Liver (tissue), 9 donors: ENCODE results near the gene KIF6. TPM values are rescaled to one million over a fixed set of nuclear protein-coding genes. Genes with fewer than 3 reads are reported as not detected.

Experiments used
- DNase-seq: peaks from one replicate; pipeline ENCODE4 v3.0.0-alpha.2; 2017; ENCODE audit warnings: low spot score
- H3K27ac ChIP-seq, 2 donors: one replicate each; pipeline ENCODE4 v1.7.0; 2013; ENCODE audit warnings: inconsistent platforms in 2 of 2, low read length in 2 of 2, control low read depth in 1 of 2, low read depth in 1 of 2, mild to moderate bottlenecking in 1 of 2
- H3K27me3 ChIP-seq, 4 donors: one replicate each; pipeline versions ENCODE4 v1.6.1 to v1.7.0; 2013; ENCODE audit warnings: low read length in 3 of 4, inconsistent platforms in 1 of 4, mild to moderate bottlenecking in 1 of 4, moderate library complexity in 1 of 4; ENCODE audit not compliant: control insufficient read depth in 4 of 4, insufficient read depth in 4 of 4
- H3K36me3 ChIP-seq, 4 donors: one replicate each; pipeline versions ENCODE4 v1.6.1 to v1.7.0; 2013; ENCODE audit warnings: low read length in 3 of 4, mild to moderate bottlenecking in 3 of 4, low read depth in 1 of 4, moderate library complexity in 1 of 4; ENCODE audit not compliant: control insufficient read depth in 4 of 4, insufficient read depth in 3 of 4
- H3K4me1 ChIP-seq, 4 donors: one replicate each; pipeline versions ENCODE4 v1.6.1 to v1.7.0; 2013; ENCODE audit warnings: low read length in 3 of 4, mild to moderate bottlenecking in 3 of 4, moderate library complexity in 1 of 4; ENCODE audit not compliant: control insufficient read depth in 4 of 4, insufficient read depth in 4 of 4
- H3K4me3 ChIP-seq, 3 donors: one replicate each; pipeline versions ENCODE4 v1.6.1 to v1.7.0; 2013; ENCODE audit warnings: low read length in 3 of 3, control low read depth in 1 of 3, low read depth in 1 of 3, mild to moderate bottlenecking in 1 of 3
- H3K9ac ChIP-seq, 2 donors: one replicate each; pipeline ENCODE4 v1.7.0; 2013; ENCODE audit warnings: low read length in 2 of 2, mild to moderate bottlenecking in 2 of 2, moderate library complexity in 2 of 2, control low read depth in 1 of 2, low read depth in 1 of 2
- H3K9me3 ChIP-seq, 4 donors: one replicate each; pipeline versions ENCODE4 v1.6.1 to v1.7.0; 2013; ENCODE audit warnings: low read length in 3 of 4; ENCODE audit not compliant: control insufficient read depth in 4 of 4
- EGR1 ChIP-seq, 2 donors: IDR thresholded peaks; 2 replicates each; pipeline ENCODE4 v1.6.1; 2016 to 2018; ENCODE audit warnings: antibody characterized with exemption in 2 of 2, low read depth in 2 of 2
- FOXA1 ChIP-seq: IDR thresholded peaks from 2 replicates; pipeline ENCODE4 v1.6.1; 2016; ENCODE audit warnings: antibody characterized with exemption
- FOXA2 ChIP-seq: IDR thresholded peaks from 2 replicates; pipeline ENCODE4 v1.6.1; 2016; ENCODE audit warnings: antibody characterized with exemption
- GABPA ChIP-seq, 2 donors: IDR thresholded peaks in 1 of 2; conservative IDR thresholded peaks in 1 of 2; 2 replicates each; pipeline ENCODE4 v1.6.1; 2016; ENCODE audit warnings: antibody characterized with exemption in 2 of 2, mild to moderate bottlenecking in 1 of 2, moderate library complexity in 1 of 2
- HNF4A ChIP-seq, 2 donors: conservative IDR thresholded peaks; 2 replicates each; pipeline ENCODE4 v1.6.1; 2016; ENCODE audit warnings: antibody characterized with exemption in 2 of 2, mild to moderate bottlenecking in 2 of 2
- HNF4G ChIP-seq: IDR thresholded peaks from 2 replicates; pipeline ENCODE4 v1.6.1; 2016; ENCODE audit warnings: antibody characterized with exemption
- JUND ChIP-seq, 2 donors: IDR thresholded peaks; 2 replicates each; pipeline ENCODE4 v1.6.1; 2016; ENCODE audit warnings: antibody characterized with exemption in 2 of 2
- NR2F2 ChIP-seq: IDR thresholded peaks from 2 replicates; pipeline ENCODE4 v1.6.1; 2016; ENCODE audit warnings: antibody characterized with exemption
- RAD21 ChIP-seq, 2 donors: IDR thresholded peaks; 2 replicates each; pipeline ENCODE4 v1.6.1; 2016; ENCODE audit warnings: antibody characterized with exemption in 2 of 2, mild to moderate bottlenecking in 2 of 2
- RXRA ChIP-seq, 2 donors: IDR thresholded peaks; 2 replicates each; pipeline ENCODE4 v1.6.1; 2017 to 2018; ENCODE audit warnings: antibody characterized with exemption in 2 of 2, mild to moderate bottlenecking in 1 of 2
- SP1 ChIP-seq: IDR thresholded peaks from 2 replicates; pipeline ENCODE4 v1.6.1; 2018; ENCODE audit warnings: antibody characterized with exemption, mild to moderate bottlenecking
- TAF1 ChIP-seq: conservative IDR thresholded peaks from 2 replicates; pipeline ENCODE4 v1.6.1; 2016; ENCODE audit warnings: antibody characterized with exemption, mild to moderate bottlenecking
- YY1 ChIP-seq: IDR thresholded peaks from 2 replicates; pipeline ENCODE4 v1.6.1; 2016; ENCODE audit warnings: antibody characterized with exemption, mild to moderate bottlenecking
- WGBS: extraction: QIAGEN DNeasy Blood & Tissue Kit; methylation state at CpG from one replicate; pipeline ENCODE4 v1.1.7; 2013; 5-methylcytosine and 5-hydroxymethylcytosine counted together
- polyA plus RNA-seq, 2 donors: library from polyadenylated mRNA; stranded (reverse) in 1 of 2; unstranded in 1 of 2; fragments of 200-250 nt in 1 of 2; fragments of >200 nt in 1 of 2; fragmentation: Nextera tagmentation in 1 of 2; extraction: Ambion mirVana in 1 of 2; gene quantifications; one replicate each; pipeline versions ENCODE4 v1.2.1 to v1.2.3, GENCODE V29; 2013 to 2015
- total RNA-seq, 2 donors: library from RNA; depleted of rRNA; stranded (reverse); fragments of >200 nt; gene quantifications; one replicate each; pipeline ENCODE4 v1.2.3, GENCODE V29; 2014
- TF ChIP-seq, protein P1 (sequence below): IDR thresholded peaks from 2 replicates; pipeline ENCODE4 v1.6.1; 2016; ENCODE audit warnings: antibody characterized with exemption, mild to moderate bottlenecking
- TF ChIP-seq, protein P2 (sequence below): IDR thresholded peaks from 2 replicates; pipeline ENCODE4 v1.6.1; 2016; ENCODE audit warnings: antibody characterized with exemption
- TF ChIP-seq, protein P3 (sequence below): IDR thresholded peaks from 2 replicates; pipeline ENCODE4 v1.6.1; 2016; ENCODE audit warnings: antibody characterized with exemption
- TF ChIP-seq, protein P4 (sequence below): fragments of 150-350 bp; IDR thresholded peaks from 2 replicates; pipeline ENCODE4 v1.5.1; 2017; ENCODE audit warnings: improper control_type of control experiment, low read depth, low read length; ENCODE audit not compliant: missing input control
- TF ChIP-seq, protein P5 (sequence below): IDR thresholded peaks from 2 replicates; pipeline ENCODE4 v1.6.1; 2016; ENCODE audit warnings: antibody characterized with exemption
- donor health status: healthy.
- donor health status: healthy.
- donor health status: healthy.
- donor health status: healthy.
- donor health status: healthy.

KIF6 gene
- total and polyA plus RNA-seq, 4 donors = 0.17 to 7.5 (median 0.29) TPM

DNA sequence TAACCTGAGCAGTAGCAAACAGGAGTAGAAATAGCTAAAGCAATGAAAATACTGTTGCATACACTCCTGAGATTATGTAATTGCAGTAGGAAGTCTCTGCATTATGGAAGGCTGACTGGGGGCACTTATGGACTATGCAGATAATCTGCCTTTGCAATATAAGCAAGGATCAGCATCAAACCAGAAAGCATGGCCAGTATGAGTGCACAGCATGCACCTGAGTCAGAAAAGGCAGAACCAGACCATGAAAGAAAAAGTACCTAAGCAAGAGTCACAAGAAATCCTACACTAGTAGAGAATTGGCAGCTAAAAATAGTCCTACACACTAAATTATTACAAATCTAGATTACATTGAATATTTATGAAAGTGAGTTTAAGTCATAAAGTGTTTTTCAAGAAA, 164.3 kb downstream of the KIF6 start (continued):
- TF ChIP-seq, protein P1, sequence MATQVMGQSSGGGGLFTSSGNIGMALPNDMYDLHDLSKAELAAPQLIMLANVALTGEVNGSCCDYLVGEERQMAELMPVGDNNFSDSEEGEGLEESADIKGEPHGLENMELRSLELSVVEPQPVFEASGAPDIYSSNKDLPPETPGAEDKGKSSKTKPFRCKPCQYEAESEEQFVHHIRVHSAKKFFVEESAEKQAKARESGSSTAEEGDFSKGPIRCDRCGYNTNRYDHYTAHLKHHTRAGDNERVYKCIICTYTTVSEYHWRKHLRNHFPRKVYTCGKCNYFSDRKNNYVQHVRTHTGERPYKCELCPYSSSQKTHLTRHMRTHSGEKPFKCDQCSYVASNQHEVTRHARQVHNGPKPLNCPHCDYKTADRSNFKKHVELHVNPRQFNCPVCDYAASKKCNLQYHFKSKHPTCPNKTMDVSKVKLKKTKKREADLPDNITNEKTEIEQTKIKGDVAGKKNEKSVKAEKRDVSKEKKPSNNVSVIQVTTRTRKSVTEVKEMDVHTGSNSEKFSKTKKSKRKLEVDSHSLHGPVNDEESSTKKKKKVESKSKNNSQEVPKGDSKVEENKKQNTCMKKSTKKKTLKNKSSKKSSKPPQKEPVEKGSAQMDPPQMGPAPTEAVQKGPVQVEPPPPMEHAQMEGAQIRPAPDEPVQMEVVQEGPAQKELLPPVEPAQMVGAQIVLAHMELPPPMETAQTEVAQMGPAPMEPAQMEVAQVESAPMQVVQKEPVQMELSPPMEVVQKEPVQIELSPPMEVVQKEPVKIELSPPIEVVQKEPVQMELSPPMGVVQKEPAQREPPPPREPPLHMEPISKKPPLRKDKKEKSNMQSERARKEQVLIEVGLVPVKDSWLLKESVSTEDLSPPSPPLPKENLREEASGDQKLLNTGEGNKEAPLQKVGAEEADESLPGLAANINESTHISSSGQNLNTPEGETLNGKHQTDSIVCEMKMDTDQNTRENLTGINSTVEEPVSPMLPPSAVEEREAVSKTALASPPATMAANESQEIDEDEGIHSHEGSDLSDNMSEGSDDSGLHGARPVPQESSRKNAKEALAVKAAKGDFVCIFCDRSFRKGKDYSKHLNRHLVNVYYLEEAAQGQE = no peak
- TF ChIP-seq GABPA (IDR thresholded peaks at IDR 0.05 in 1 of 2, conservative IDR thresholded peaks at IDR 0.05 in 1 of 2) (no peak), HNF4A (conservative IDR thresholded peaks at IDR 0.05) (no peak), EGR1 (IDR thresholded peaks at IDR 0.05; ENCODE audit: low read depth in 2 of 2) (no peak)

DNA sequence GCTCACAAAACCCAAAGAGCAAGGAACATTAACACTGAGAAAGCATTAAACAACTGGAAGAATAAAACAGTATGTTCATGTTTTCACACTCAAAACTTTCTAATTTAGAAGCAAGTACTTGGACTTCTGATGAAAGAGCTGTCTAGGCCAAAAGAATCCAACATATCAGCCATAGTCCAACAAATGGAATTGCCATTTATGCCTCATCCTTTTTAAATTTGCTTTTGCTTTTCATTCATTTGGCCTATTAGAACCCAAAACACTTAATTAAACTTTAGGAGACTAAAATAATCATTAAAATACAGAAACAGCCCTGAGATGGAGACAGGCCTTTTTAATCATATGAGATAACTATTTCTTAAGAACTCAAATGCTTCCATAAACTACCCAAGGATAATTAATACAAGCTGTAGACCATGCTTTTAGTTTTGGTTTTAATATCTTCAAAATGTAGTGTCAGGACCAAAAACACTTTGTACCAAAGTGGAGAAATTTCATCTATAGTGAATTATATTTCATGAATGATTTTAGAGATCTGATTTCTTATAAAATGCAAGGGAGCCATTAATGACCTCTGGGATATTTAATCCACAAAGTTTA, 166.5 kb downstream of the KIF6 start:
- H3K4me1 ChIP-seq = peaks cover 0 to 8% (median under 1%) of the 10 kb centered on the region in 4 donors

DNA sequence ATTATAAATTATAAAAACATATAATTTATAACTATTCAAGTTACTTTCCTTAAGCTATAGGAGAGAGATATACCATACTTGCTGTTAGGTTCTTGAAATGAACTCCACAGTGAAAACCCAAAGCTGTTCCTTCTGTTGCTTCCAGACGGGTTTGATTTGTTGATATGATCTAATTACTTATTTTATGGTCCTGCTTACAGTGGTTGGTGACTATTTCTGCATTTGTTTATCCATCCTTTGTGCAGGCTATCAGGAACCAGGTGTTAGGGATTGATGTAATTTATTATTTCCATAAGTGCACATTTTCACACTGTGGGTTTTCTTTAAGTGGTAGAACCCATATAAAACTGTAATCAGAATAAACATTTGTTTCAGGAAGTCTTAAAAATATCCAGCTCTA, 167.1 kb downstream of the KIF6 start:
- 77% methylated on average over 1 of the region's 1 CpG for WGBS
- H3K36me3 ChIP-seq = no peaks in the 10 kb centered on the region
- peaks cover 0 to 10% (median under 1%) of the 10 kb centered on the region in 4 donors for H3K4me1 ChIP-seq
- no peak overlapping the region for H3K9ac ChIP-seq
- no peak for DNase-seq
- no peaks in the 10 kb centered on the region for H3K27me3 ChIP-seq
- no peak overlapping the region for H3K4me3 ChIP-seq
- no peak overlapping the region for H3K27ac ChIP-seq
- H3K9me3 ChIP-seq = no peaks in the 10 kb centered on the region
- TF ChIP-seq FOXA2 (no peak), FOXA1 (no peak), TAF1 (no peak), HNF4G (no peak), RAD21 (IDR thresholded peaks at IDR 0.05) (no peak), YY1 (no peak), NR2F2 (no peak), GABPA (IDR thresholded peaks at IDR 0.05 in 1 of 2, conservative IDR thresholded peaks at IDR 0.05 in 1 of 2) (no peak), JUND (IDR thresholded peaks at IDR 0.05) (no peak), SP1 (no peak)
- TF ChIP-seq, protein P2, sequence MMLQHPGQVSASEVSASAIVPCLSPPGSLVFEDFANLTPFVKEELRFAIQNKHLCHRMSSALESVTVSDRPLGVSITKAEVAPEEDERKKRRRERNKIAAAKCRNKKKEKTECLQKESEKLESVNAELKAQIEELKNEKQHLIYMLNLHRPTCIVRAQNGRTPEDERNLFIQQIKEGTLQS = no peak
- TF ChIP-seq, protein P1 = no peak
- TF ChIP-seq, protein P3, sequence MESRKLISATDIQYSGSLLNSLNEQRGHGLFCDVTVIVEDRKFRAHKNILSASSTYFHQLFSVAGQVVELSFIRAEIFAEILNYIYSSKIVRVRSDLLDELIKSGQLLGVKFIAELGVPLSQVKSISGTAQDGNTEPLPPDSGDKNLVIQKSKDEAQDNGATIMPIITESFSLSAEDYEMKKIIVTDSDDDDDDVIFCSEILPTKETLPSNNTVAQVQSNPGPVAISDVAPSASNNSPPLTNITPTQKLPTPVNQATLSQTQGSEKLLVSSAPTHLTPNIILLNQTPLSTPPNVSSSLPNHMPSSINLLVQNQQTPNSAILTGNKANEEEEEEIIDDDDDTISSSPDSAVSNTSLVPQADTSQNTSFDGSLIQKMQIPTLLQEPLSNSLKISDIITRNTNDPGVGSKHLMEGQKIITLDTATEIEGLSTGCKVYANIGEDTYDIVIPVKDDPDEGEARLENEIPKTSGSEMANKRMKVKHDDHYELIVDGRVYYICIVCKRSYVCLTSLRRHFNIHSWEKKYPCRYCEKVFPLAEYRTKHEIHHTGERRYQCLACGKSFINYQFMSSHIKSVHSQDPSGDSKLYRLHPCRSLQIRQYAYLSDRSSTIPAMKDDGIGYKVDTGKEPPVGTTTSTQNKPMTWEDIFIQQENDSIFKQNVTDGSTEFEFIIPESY = no peak
- TF ChIP-seq, protein P4, sequence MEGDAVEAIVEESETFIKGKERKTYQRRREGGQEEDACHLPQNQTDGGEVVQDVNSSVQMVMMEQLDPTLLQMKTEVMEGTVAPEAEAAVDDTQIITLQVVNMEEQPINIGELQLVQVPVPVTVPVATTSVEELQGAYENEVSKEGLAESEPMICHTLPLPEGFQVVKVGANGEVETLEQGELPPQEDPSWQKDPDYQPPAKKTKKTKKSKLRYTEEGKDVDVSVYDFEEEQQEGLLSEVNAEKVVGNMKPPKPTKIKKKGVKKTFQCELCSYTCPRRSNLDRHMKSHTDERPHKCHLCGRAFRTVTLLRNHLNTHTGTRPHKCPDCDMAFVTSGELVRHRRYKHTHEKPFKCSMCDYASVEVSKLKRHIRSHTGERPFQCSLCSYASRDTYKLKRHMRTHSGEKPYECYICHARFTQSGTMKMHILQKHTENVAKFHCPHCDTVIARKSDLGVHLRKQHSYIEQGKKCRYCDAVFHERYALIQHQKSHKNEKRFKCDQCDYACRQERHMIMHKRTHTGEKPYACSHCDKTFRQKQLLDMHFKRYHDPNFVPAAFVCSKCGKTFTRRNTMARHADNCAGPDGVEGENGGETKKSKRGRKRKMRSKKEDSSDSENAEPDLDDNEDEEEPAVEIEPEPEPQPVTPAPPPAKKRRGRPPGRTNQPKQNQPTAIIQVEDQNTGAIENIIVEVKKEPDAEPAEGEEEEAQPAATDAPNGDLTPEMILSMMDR = no peak

More for the DNA sequence above, 166.5 kb downstream of the KIF6 start:
- Histone ChIP-seq H3K4me3 (no peak overlapping the region), H3K36me3 (no peaks in the 10 kb centered on the region), H3K27ac (no peak overlapping the region), H3K27me3 (no peaks in the 10 kb centered on the region), H3K9me3 (no peaks in the 10 kb centered on the region), H3K9ac (no peak overlapping the region)
- TF ChIP-seq SP1 = no peak
- TF ChIP-seq, protein P5, sequence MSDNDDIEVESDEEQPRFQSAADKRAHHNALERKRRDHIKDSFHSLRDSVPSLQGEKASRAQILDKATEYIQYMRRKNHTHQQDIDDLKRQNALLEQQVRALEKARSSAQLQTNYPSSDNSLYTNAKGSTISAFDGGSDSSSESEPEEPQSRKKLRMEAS = no peak
- no peak for TF ChIP-seq YY1
- TF ChIP-seq RXRA (IDR thresholded peaks at IDR 0.05) = no peak
- no peak for TF ChIP-seq RAD21 (IDR thresholded peaks at IDR 0.05)
- TF ChIP-seq GABPA (IDR thresholded peaks at IDR 0.05 in 1 of 2, conservative IDR thresholded peaks at IDR 0.05 in 1 of 2) = no peak
- TF ChIP-seq, protein P2 = no peak
- no peak for TF ChIP-seq HNF4A (conservative IDR thresholded peaks at IDR 0.05)
- TF ChIP-seq HNF4G = no peak
- TF ChIP-seq NR2F2 = no peak
- DNase-seq = no peak
